A549 (cell line): ENCODE results near the gene PLEKHO1. TPM values are rescaled to one million over a fixed set of nuclear protein-coding genes. Genes with fewer than 3 reads are reported as not detected.
A peak's percentile ranks its signal among the peaks of the same experiment; 100 is the strongest.

Experiments used
- ATAC-seq, 2 experiments: fragments of 200-7000 bp in 1 of 2; fragments of >200 bp in 1 of 2; cut with Nextera tagmentation in 1 of 2; cut with Tn5 transposase in 1 of 2; 3 replicates each; pipeline versions ENCODE4 v1.8.0 to v1.9.1; 2018 to 2020; ENCODE audit warnings: mild to moderate bottlenecking in 1 of 2, moderate library complexity in 1 of 2
- CTCF ChIA-PET: fragments of 300-600 bp; sonication (Branson Sonifier 250); formaldehyde crosslinking; extraction: SDS; loops from one replicate; lab custom pipeline; 2021; ENCODE audit warnings: antibody characterized with exemption, inconsistent platforms; lab: Yijun Ruan, JAX
- POLR2A ChIA-PET: fragments of 350-600 bp; formaldehyde crosslinking; extraction: SDS; loops from one replicate; lab custom pipeline; 2021; ENCODE audit warnings: antibody characterized with exemption, inconsistent platforms; lab: Yijun Ruan, JAX
- DNase-seq, 2 experiments: peaks; one replicate each; pipeline versions ENCODE4 v3.0.0 to v3.0.0-alpha.2; 2011 to 2016; ENCODE audit warnings: low read depth in 1 of 2, low spot score in 1 of 2
- FAIRE-seq: peaks from 2 replicates; lab custom pipeline; 2011; peaks lifted over from hg19 to GRCh38; lab: Jason Lieb, UNC
- H3K27ac ChIP-seq, 2 experiments: fragments of >200 bp; sonication (Bioruptor Twin); formaldehyde crosslinking; 3 replicates each; pipeline ENCODE4 v1.5.1; 2016 to 2017
- H3K4me1 ChIP-seq: fragments of >200 bp; sonication (Bioruptor Twin); formaldehyde crosslinking; 3 replicates; pipeline ENCODE4 v1.6.1; 2016
- H3K4me2 ChIP-seq: fragments of >200 bp; sonication (Bioruptor Twin); formaldehyde crosslinking; 3 replicates; pipeline ENCODE4 v1.6.1; 2016
- H3K4me3 ChIP-seq: fragments of >200 bp; sonication (Bioruptor Twin); formaldehyde crosslinking; 3 replicates; pipeline ENCODE4 v1.5.1; 2016
- H3K9me3 ChIP-seq: fragments of >200 bp; sonication (Bioruptor Twin); formaldehyde crosslinking; 3 replicates; pipeline ENCODE4 v1.6.1; 2016
- BCL3 ChIP-seq: fragments of >200 bp; sonication (Bioruptor Twin); formaldehyde crosslinking; IDR thresholded peaks from 3 replicates; pipeline ENCODE4 v1.6.1; 2016
- CBX2 ChIP-seq: fragments of 200-600 bp; sonication (generic); IDR thresholded peaks from 2 replicates; pipeline ENCODE4 v1.6.1; 2016; ENCODE audit warnings: low read depth, mild to moderate bottlenecking, borderline replicate concordance
- CBX8 ChIP-seq: fragments of 200-600 bp; sonication (generic); IDR thresholded peaks from 2 replicates; pipeline ENCODE4 v1.6.1; 2016
- CEBPB ChIP-seq, 2 experiments: fragments of >200 bp in 1 of 2; sonication (Bioruptor Twin) in 1 of 2; formaldehyde crosslinking in 1 of 2; IDR thresholded peaks; 2 replicates each; pipeline ENCODE4 v1.6.1; 2012 to 2016
- CHD2 ChIP-seq: fragments of 150-350 bp; IDR thresholded peaks from 2 replicates; pipeline ENCODE4 v1.6.1; 2014; ENCODE audit warnings: low read length; ENCODE audit not compliant: partially characterized antibody
- CHD4 ChIP-seq: fragments of 200-600 bp; sonication (generic); IDR thresholded peaks from 2 replicates; pipeline ENCODE4 v1.6.1; 2016; ENCODE audit warnings: antibody characterized with exemption, mild to moderate bottlenecking, borderline replicate concordance
- E2F6 ChIP-seq: IDR thresholded peaks from 2 replicates; pipeline ENCODE4 v1.6.1; 2012; ENCODE audit warnings: low read depth, borderline replicate concordance
- FOSL2 ChIP-seq, 2 experiments: fragments of 450-650 bp in 1 of 2; fragments of >200 bp in 1 of 2; sonication (Bioruptor Twin) in 1 of 2; formaldehyde crosslinking; IDR thresholded peaks; 2 replicates each; pipeline versions ENCODE4 v1.5.0 to v1.6.1; 2016 to 2020; ENCODE audit warnings: mild to moderate bottlenecking in 1 of 2, moderate library complexity in 1 of 2
- FOXS1 ChIP-seq: fragments of 250-450 bp; sonication (Bioruptor Pico); IDR thresholded peaks from 2 replicates; pipeline ENCODE4 v1.5.0; 2020; ENCODE audit warnings: mild to moderate bottlenecking, moderate library complexity
- HDAC2 ChIP-seq: fragments of 200-600 bp; sonication (generic); IDR thresholded peaks from 2 replicates; pipeline ENCODE4 v1.6.1; 2016
- HMGXB4 ChIP-seq: fragments of 250-450 bp; sonication (Bioruptor Pico); IDR thresholded peaks from 2 replicates; pipeline ENCODE4 v1.5.0; 2021; ENCODE audit warnings: mild to moderate bottlenecking, moderate library complexity, borderline replicate concordance
- HOXA7 ChIP-seq: fragments of 250-450 bp; sonication (Bioruptor Pico); IDR thresholded peaks from 2 replicates; pipeline ENCODE4 v1.5.0; 2020; ENCODE audit warnings: mild to moderate bottlenecking, moderate library complexity
- JUNB ChIP-seq: fragments of >200 bp; sonication (Bioruptor Twin); formaldehyde crosslinking; IDR thresholded peaks from 2 replicates; pipeline ENCODE4 v1.6.1; 2016
- KDM1A ChIP-seq: fragments of 200-600 bp; sonication (generic); IDR thresholded peaks from 2 replicates; pipeline ENCODE4 v1.6.1; 2016; ENCODE audit warnings: low read depth, mild to moderate bottlenecking
- KDM5A ChIP-seq: fragments of 200-600 bp; sonication (generic); IDR thresholded peaks from 2 replicates; pipeline ENCODE4 v1.6.1; 2016; ENCODE audit warnings: antibody characterized with exemption, mild to moderate bottlenecking
- MAFK ChIP-seq: fragments of 450-650 bp; IDR thresholded peaks from 2 replicates; pipeline ENCODE4 v1.6.1; 2014; ENCODE audit not compliant: partially characterized antibody
- MAZ ChIP-seq: fragments of 150-350 bp; IDR thresholded peaks from 2 replicates; pipeline ENCODE4 v1.6.1; 2014; ENCODE audit warnings: antibody characterized with exemption, low read depth, low read length, borderline replicate concordance
- MYC ChIP-seq: IDR thresholded peaks from 2 replicates; pipeline ENCODE4 v1.6.1; 2012; ENCODE audit warnings: mild to moderate bottlenecking, inconsistent platforms, low read length, improper control_type of control experiment, borderline replicate concordance
- PBX3 ChIP-seq: IDR thresholded peaks from 2 replicates; pipeline ENCODE4 v1.6.1; 2012
- POLR2A ChIP-seq: IDR thresholded peaks from 2 replicates; pipeline ENCODE4 v1.6.1; 2012; ENCODE audit warnings: mild to moderate bottlenecking, low read length
- RCOR1 ChIP-seq: fragments of 150-350 bp; IDR thresholded peaks from 2 replicates; pipeline ENCODE4 v1.6.1; 2014; ENCODE audit warnings: antibody characterized with exemption, low read length, low read depth
- ZFP36 ChIP-seq: fragments of 450-650 bp; IDR thresholded peaks from 2 replicates; pipeline ENCODE4 v1.6.1; 2014; ENCODE audit warnings: borderline replicate concordance; ENCODE audit not compliant: partially characterized antibody
- WGBS: methylation state at CpG from one replicate; pipeline ENCODE4 v1.1.6; 2017; ENCODE audit errors: missing lambda C conversion rate; 5-methylcytosine and 5-hydroxymethylcytosine counted together
- polyA plus RNA-seq, 4 experiments: library from polyadenylated mRNA; depleted of rRNA in 3 of 4; stranded (reverse); fragments of >200 nt; fragmentation: RNase III in 1 of 4; extraction: RNeasy Plus Mini Kit Qiagen cat#74134 plus additional on column Dnase treatment in 1 of 4; gene quantifications; 2 replicates in 3 of 4; 3 replicates in 1 of 4; pipeline ENCODE4 v1.2.3, GENCODE V29; 2011 to 2017

Gene PLEKHO1
- polyA plus RNA-seq, 2 of the 4 experiments (the other 2 are of a cell fraction), result 2.5 to 5.5 TPM

- CTCF ChIA-PET, result interaction anchor here (0.6 to 2.2 kb wide), 3 partner anchors 9 to 158 kb away, joined by 3 to 5 read pairs (median 3); no protein-coding TSS in a partner anchor
Observed at GRCh38 chr1:150118716-150119115, 31.0 kb upstream of the PLEKHO1 start.

GRCh38 chr1:150121236-150121862 lies 28.4 kb upstream of the PLEKHO1 start:
- no peak overlapping the region for H3K4me3 ChIP-seq
- ChIA-PET POLR2A (no interaction called here), CTCF (interaction anchor here (0.6 to 1.2 kb wide), 3 partner anchors 32 to 66 kb away, joined by 3 read pairs; no protein-coding TSS in a partner anchor)
- no peak for TF ChIP-seq KDM5A
- no peak for TF ChIP-seq PBX3
- TF ChIP-seq FOSL2 (IDR thresholded peaks at IDR 0.05), result no peak
- TF ChIP-seq FOSL2 (CRISPR knock-in tag; IDR thresholded peaks at IDR 0.05), result peak; percentile 38; the same call in 1 of the 2 replicates
- no peak for TF ChIP-seq HDAC2
- TF ChIP-seq FOXS1 (CRISPR knock-in tag), result no peak
- TF ChIP-seq E2F6, result no peak
- TF ChIP-seq CHD2, result no peak
- TF ChIP-seq MYC, result no peak
- TF ChIP-seq MAFK, result no peak
- FAIRE-seq, result no peak
- peaks cover 10% of the 10 kb centered on the region for H3K4me1 ChIP-seq
- H3K4me2 ChIP-seq, result peak overlapping the region; percentile 21; the same call in 1 of the 3 replicates
- ATAC-seq, result peak in 1 of 2 experiments; percentile 58; a peak in 3 of 6 replicates
- no peaks in the 10 kb centered on the region for H3K9me3 ChIP-seq
- DNase-seq, result no peak
- WGBS, result 3% methylated on average over 1 of the region's 1 CpG
- H3K27ac ChIP-seq, result no peak overlapping the region

More at GRCh38 chr1:150118716-150119115, 31.0 kb upstream of the PLEKHO1 start:
- Histone ChIP-seq H3K4me2 (no peak overlapping the region), H3K9me3 (peaks cover 10% of the 10 kb centered on the region), H3K27ac (no peak overlapping the region), H3K4me1 (peaks cover 10% of the 10 kb centered on the region), H3K4me3 (no peak overlapping the region)
- FAIRE-seq (no peak), ATAC-seq (no peak; a peak in 1 of 6 replicates), DNase-seq (peak in 1 of 2 experiments; percentile 24)
- 87% methylated on average over 2 of the region's 2 CpGs for WGBS
- POLR2A ChIA-PET, result no interaction called here
- TF ChIP-seq POLR2A (no peak), FOSL2 (IDR thresholded peaks at IDR 0.05) (no peak), FOSL2 (CRISPR knock-in tag; IDR thresholded peaks at IDR 0.05) (peak; percentile 44; the same call in 1 of the 2 replicates)

- Histone ChIP-seq H3K4me2 (no peak overlapping the region), H3K4me3 (no peak overlapping the region)
- POLR2A ChIA-PET, result no interaction called here
- TF ChIP-seq KDM1A (no peak), CBX8 (no peak), MAZ (no peak), MAFK (no peak), HOXA7 (CRISPR knock-in tag) (no peak), JUNB (no peak), CEBPB (IDR thresholded peaks at IDR 0.05) (no peak), RCOR1 (no peak), CBX2 (no peak), BCL3 (no peak), HMGXB4 (CRISPR knock-in tag) (no peak), CHD4 (no peak), ZFP36 (no peak)
- TF ChIP-seq, all 56 proteins: peak for 0
- FAIRE-seq, result no peak
- ATAC-seq, result no peak
- CTCF ChIA-PET, result interaction anchor here (0.8 to 1.0 kb wide), 2 partner anchors 54 to 60 kb away, joined by 3 read pairs; no protein-coding TSS in a partner anchor
- DNase-seq, result no peak
- H3K27ac ChIP-seq, result no peak overlapping the region
- no peaks in the 10 kb centered on the region for H3K9me3 ChIP-seq
- WGBS, result 82% methylated on average over 2 of the region's 2 CpGs
- H3K4me1 ChIP-seq, result peaks cover 1% of the 10 kb centered on the region
Observed at GRCh38 chr1:150126811-150127210, 22.9 kb upstream of the PLEKHO1 start.
